MM.1S (cell line): ENCODE data around the gene S100A7A.

Source experiments
- DNase-seq: peaks from one replicate; pipeline ENCODE4 v3.0.0-alpha.2; 2015
- H2AFZ ChIP-seq: fragments of 300-600 bp; sonication (generic); 2 replicates; pipeline ENCODE4 v1.6.0; 2016; ENCODE audit warnings: antibody characterized with exemption, low read length
- H3F3A ChIP-seq: fragments of 300-600 bp; sonication (generic); 2 replicates; pipeline ENCODE4 v1.6.1; 2016; ENCODE audit warnings: mild to moderate bottlenecking, antibody characterized with exemption, low read length, moderate library complexity, mixed read lengths; ENCODE audit not compliant: insufficient read depth
- H3K27ac ChIP-seq: fragments of 300-600 bp; sonication (generic); 2 replicates; pipeline ENCODE4 v1.5.1; 2016; ENCODE audit warnings: mild to moderate bottlenecking, low read length
- H3K27me3 ChIP-seq: fragments of 300-600 bp; sonication (generic); replicated peaks from 2 replicates; pipeline ENCODE4 v1.6.0; 2016; ENCODE audit warnings: low read length; ENCODE audit not compliant: insufficient read depth
- H3K36me3 ChIP-seq: fragments of 300-600 bp; sonication (generic); replicated peaks from 2 replicates; pipeline ENCODE4 v1.6.1; 2016; ENCODE audit warnings: mild to moderate bottlenecking, low read length, mixed read lengths; ENCODE audit not compliant: insufficient read depth
- H3K4me1 ChIP-seq: fragments of 300-600 bp; sonication (generic); 2 replicates; pipeline ENCODE4 v1.6.1; 2016; ENCODE audit warnings: low read length, mixed read lengths
- H3K4me2 ChIP-seq: fragments of 300-600 bp; sonication (generic); 2 replicates; pipeline ENCODE4 v1.6.0; 2016; ENCODE audit warnings: low read depth, low read length
- H3K4me3 ChIP-seq: fragments of 300-600 bp; sonication (generic); 2 replicates; pipeline ENCODE4 v1.5.1; 2016; ENCODE audit warnings: low read length, mixed read lengths
- H3K79me2 ChIP-seq: fragments of 300-600 bp; sonication (generic); 2 replicates; pipeline ENCODE4 v1.6.1; 2016; ENCODE audit warnings: mixed run types, low read length, mixed read lengths
- H3K9ac ChIP-seq: fragments of 300-600 bp; sonication (generic); 2 replicates; pipeline ENCODE4 v1.6.1; 2016; ENCODE audit warnings: low read length, mixed read lengths
- H3K9me2 ChIP-seq: fragments of 300-600 bp; sonication (generic); replicated peaks from 2 replicates; pipeline ENCODE4 v1.6.1; 2016; ENCODE audit warnings: mild to moderate bottlenecking, low read length, mixed read lengths; ENCODE audit not compliant: insufficient read depth
- H3K9me3 ChIP-seq: fragments of 300-600 bp; sonication (generic); replicated peaks from 2 replicates; pipeline ENCODE4 v1.6.1; 2016; ENCODE audit warnings: mild to moderate bottlenecking, low read length, mixed read lengths; ENCODE audit not compliant: insufficient read depth
- H4K20me1 ChIP-seq: fragments of 300-600 bp; sonication (generic); 2 replicates; pipeline ENCODE4 v1.6.1; 2016; ENCODE audit warnings: mild to moderate bottlenecking, low read length, moderate library complexity, mixed read lengths; ENCODE audit not compliant: insufficient read depth
- EZH2 ChIP-seq: fragments of 300-600 bp; sonication (generic); optimal IDR thresholded peaks from 2 replicates; pipeline ENCODE3; 2017; ENCODE audit warnings: low read depth, mild to moderate bottlenecking, antibody characterized with exemption, low read length, mixed read lengths
- EZH2phosphoT487 ChIP-seq: fragments of 300-600 bp; sonication (generic); IDR thresholded peaks from 2 replicates; pipeline ENCODE4 v1.6.1; 2018; ENCODE audit warnings: antibody characterized with exemption, low read length
- TF ChIP-seq, protein P1 (sequence below): fragments of 300-600 bp; sonication (generic); IDR thresholded peaks from 2 replicates; pipeline ENCODE4 v1.5.1; 2016; ENCODE audit warnings: antibody characterized with exemption, low read length, mixed read lengths

The S100A7A gene

GRCh38 chr1:153422450-153423068, 6.2 kb downstream of the S100A7A start:
- H2AFZ ChIP-seq = no peak overlapping the region
- no peak overlapping the region for H3K27ac ChIP-seq
- peak; percentile 74 for DNase-seq
- no peak overlapping the region for H3K9ac ChIP-seq
- H4K20me1 ChIP-seq = no peaks in the 10 kb centered on the region
- H3K4me3 ChIP-seq = no peak overlapping the region
- H3K27me3 ChIP-seq = peaks cover 15% of the 10 kb centered on the region; the same call in 1 of the 2 replicates
- H3K9me2 ChIP-seq = no peaks in the 10 kb centered on the region
- TF ChIP-seq EZH2 = no peak
- no peak for TF ChIP-seq EZH2phosphoT487
- TF ChIP-seq, protein P1, sequence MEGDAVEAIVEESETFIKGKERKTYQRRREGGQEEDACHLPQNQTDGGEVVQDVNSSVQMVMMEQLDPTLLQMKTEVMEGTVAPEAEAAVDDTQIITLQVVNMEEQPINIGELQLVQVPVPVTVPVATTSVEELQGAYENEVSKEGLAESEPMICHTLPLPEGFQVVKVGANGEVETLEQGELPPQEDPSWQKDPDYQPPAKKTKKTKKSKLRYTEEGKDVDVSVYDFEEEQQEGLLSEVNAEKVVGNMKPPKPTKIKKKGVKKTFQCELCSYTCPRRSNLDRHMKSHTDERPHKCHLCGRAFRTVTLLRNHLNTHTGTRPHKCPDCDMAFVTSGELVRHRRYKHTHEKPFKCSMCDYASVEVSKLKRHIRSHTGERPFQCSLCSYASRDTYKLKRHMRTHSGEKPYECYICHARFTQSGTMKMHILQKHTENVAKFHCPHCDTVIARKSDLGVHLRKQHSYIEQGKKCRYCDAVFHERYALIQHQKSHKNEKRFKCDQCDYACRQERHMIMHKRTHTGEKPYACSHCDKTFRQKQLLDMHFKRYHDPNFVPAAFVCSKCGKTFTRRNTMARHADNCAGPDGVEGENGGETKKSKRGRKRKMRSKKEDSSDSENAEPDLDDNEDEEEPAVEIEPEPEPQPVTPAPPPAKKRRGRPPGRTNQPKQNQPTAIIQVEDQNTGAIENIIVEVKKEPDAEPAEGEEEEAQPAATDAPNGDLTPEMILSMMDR = no peak
- H3K4me1 ChIP-seq = no peaks in the 10 kb centered on the region
- no peaks in the 10 kb centered on the region for H3K9me3 ChIP-seq
- H3K4me2 ChIP-seq = no peak overlapping the region
- no peaks in the 10 kb centered on the region for H3F3A ChIP-seq
- no peaks in the 10 kb centered on the region for H3K36me3 ChIP-seq
- H3K79me2 ChIP-seq = no peaks in the 10 kb centered on the region

GRCh38 chr1:153426809-153427208, 10.5 kb downstream of the S100A7A start:
- no peaks in the 10 kb centered on the region for H3K9me3 ChIP-seq
- H3K9me2 ChIP-seq = no peaks in the 10 kb centered on the region
- no peaks in the 10 kb centered on the region for H3K36me3 ChIP-seq
- no peaks in the 10 kb centered on the region for H3F3A ChIP-seq
- H3K4me2 ChIP-seq = no peak overlapping the region
- H4K20me1 ChIP-seq = no peaks in the 10 kb centered on the region
- H3K4me1 ChIP-seq = no peaks in the 10 kb centered on the region
- TF ChIP-seq EZH2 = no peak
- TF ChIP-seq, protein P1 = no peak
- TF ChIP-seq EZH2phosphoT487 = no peak
- H3K27me3 ChIP-seq = peaks cover 29% of the 10 kb centered on the region; the same call in 1 of the 2 replicates
- H3K4me3 ChIP-seq = no peak overlapping the region
- H3K79me2 ChIP-seq = no peaks in the 10 kb centered on the region
- no peak for DNase-seq
- H3K9ac ChIP-seq = no peak overlapping the region
- H3K27ac ChIP-seq = no peak overlapping the region
- no peak overlapping the region for H2AFZ ChIP-seq

DNA sequence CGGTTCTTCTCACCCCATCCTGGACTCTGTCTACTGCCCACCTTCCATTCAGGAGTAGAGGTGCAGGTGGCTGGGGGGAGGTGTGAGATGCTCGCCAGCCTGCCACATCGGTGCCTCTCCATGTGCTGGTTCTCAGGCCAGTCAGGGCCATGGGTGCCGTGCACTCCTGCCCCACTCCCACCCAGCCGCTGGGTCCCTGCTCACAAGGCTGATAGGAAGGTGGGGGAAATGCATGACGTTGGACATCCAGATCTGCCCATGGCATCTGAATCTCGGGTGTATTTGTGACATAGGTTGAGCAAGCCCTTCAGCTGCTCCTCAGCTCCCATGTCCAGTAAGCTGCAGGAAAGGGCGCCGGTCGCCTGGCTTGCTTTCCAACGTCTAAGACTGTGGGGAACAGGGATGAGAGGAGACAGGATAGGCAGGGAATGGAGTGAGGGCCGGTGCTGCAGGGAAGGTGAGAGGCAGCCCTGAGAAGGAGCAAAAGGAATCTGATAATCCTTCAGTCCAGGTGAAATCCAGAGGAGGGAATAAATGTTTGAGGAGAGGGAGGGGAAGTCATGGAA, 11.8 kb downstream of the S100A7A start:
- TF ChIP-seq EZH2phosphoT487 = no peak
- TF ChIP-seq EZH2 = no peak
- TF ChIP-seq, protein P1 = no peak
- peak; percentile 1 for DNase-seq
- H3K27me3 ChIP-seq = peaks cover 29% of the 10 kb centered on the region; the same call in 1 of the 2 replicates

More for the DNA sequence above, 11.8 kb downstream of the S100A7A start:
- no peak overlapping the region for H2AFZ ChIP-seq
- no peaks in the 10 kb centered on the region for H3K4me1 ChIP-seq
- H3K9ac ChIP-seq = no peak overlapping the region
- no peaks in the 10 kb centered on the region for H3K79me2 ChIP-seq
- H4K20me1 ChIP-seq = no peaks in the 10 kb centered on the region
- no peak overlapping the region for H3K4me2 ChIP-seq
- no peak overlapping the region for H3K27ac ChIP-seq
- no peaks in the 10 kb centered on the region for H3K9me2 ChIP-seq
- no peaks in the 10 kb centered on the region for H3K36me3 ChIP-seq
- no peaks in the 10 kb centered on the region for H3K9me3 ChIP-seq
- no peak overlapping the region for H3K4me3 ChIP-seq
- no peaks in the 10 kb centered on the region for H3F3A ChIP-seq
